HCT116 (cell line): ENCODE data around the gene ARHGEF12. TPM values are rescaled to one million over a fixed set of nuclear protein-coding genes. Genes with fewer than 3 reads are reported as not detected.

Experiments
- ATAC-seq: fragments of 200-7000 bp; cut with Tn5 transposase; 2 replicates; pipeline ENCODE4 v1.9.1; 2020; ENCODE audit warnings: mild to moderate bottlenecking, moderate library complexity
- BruUV-seq: library from RNA; stranded (reverse); fragments of 400-500 nt; replicated peaks from 2 replicates; lab custom pipeline; 2021; lab: Mats Ljungman, UMichigan
- CTCF ChIA-PET: fragments of 300-600 bp; sonication (Branson Sonifier 250); formaldehyde crosslinking; loops from one replicate; lab custom pipeline; 2021; ENCODE audit warnings: antibody characterized with exemption; lab: Charles Lee
- POLR2A ChIA-PET: fragments of 300-600, 350-600 bp; sonication (Branson Sonifier 250); formaldehyde crosslinking; loops from one replicate; lab custom pipeline; 2021; ENCODE audit warnings: antibody characterized with exemption; lab: Charles Lee
- RAD21 ChIA-PET, 2 experiments: fragments of 300-600 bp; sonication (Branson Sonifier 250); formaldehyde crosslinking; loops; one replicate each; lab custom pipeline; 2023; ENCODE audit warnings: low total read pairs in 2 of 2; ENCODE audit not compliant: uncharacterized antibody in 2 of 2, unreplicated experiment in 2 of 2, low non-redundant PET in 1 of 2; lab: Charles Lee
- DNase-seq: peaks from one replicate; pipeline ENCODE4 v3.0.0-alpha.2; 2010; ENCODE audit warnings: low read depth, low spot score
- H2AFZ ChIP-seq: fragments of 200-600 bp; shearing (Covaris generic), sonication (generic); 2 replicates; pipeline ENCODE4 v1.6.1; 2017; ENCODE audit warnings: low read depth, mixed run types, mixed read lengths, antibody characterized with exemption, low read length; ENCODE audit not compliant: poor library complexity, severe bottlenecking
- H3K27ac ChIP-seq: 2 replicates; pipeline ENCODE4 v1.5.1; 2012; ENCODE audit warnings: low read depth, low read length
- H3K27me3 ChIP-seq: fragments of 200-600 bp; sonication (generic); 2 replicates; pipeline ENCODE4 v1.6.1; 2016; ENCODE audit warnings: mixed run types, low read length, mixed read lengths; ENCODE audit not compliant: insufficient read depth
- H3K36me3 ChIP-seq, 2 experiments: fragments of 200-500 bp in 1 of 2; fragments of 200-600 bp in 1 of 2; sonication (Bioruptor generic) in 1 of 2; sonication (generic) in 1 of 2; 2 replicates each; pipeline versions ENCODE4 v1.5.1 to v1.6.1; 2014 to 2016; ENCODE audit warnings: low read length in 2 of 2, inconsistent platforms in 1 of 2, mixed read lengths in 1 of 2, mixed run types in 1 of 2; ENCODE audit not compliant: insufficient read depth in 2 of 2, control insufficient read depth in 1 of 2
- H3K4me1 ChIP-seq, 2 experiments: fragments of 200-600 bp in 1 of 2; sonication (generic) in 1 of 2; 2 replicates each; pipeline versions ENCODE4 v1.5.1 to v1.6.1; 2012 to 2017; ENCODE audit warnings: low read length in 2 of 2, inconsistent platforms in 1 of 2, mild to moderate bottlenecking in 1 of 2, mixed read lengths in 1 of 2, mixed run types in 1 of 2, moderate library complexity in 1 of 2; ENCODE audit not compliant: insufficient read depth in 2 of 2, control insufficient read depth in 1 of 2
- H3K4me2 ChIP-seq: fragments of 200-600 bp; sonication (generic); 2 replicates; pipeline ENCODE4 v1.6.1; 2017; ENCODE audit warnings: mixed run types, low read length, mixed read lengths
- H3K4me3 ChIP-seq, 2 experiments: fragments of 200-600 bp in 1 of 2; sonication (generic) in 1 of 2; replicated peaks in 1 of 2; 2 replicates each; pipeline ENCODE4 v1.5.1; 2011 to 2016; ENCODE audit warnings: low read length in 2 of 2, control low read depth in 1 of 2, low read depth in 1 of 2, mild to moderate bottlenecking in 1 of 2, mixed read lengths in 1 of 2, mixed run types in 1 of 2
- H3K79me2 ChIP-seq: fragments of 200-600 bp; sonication (generic); 2 replicates; pipeline ENCODE4 v1.6.1; 2017; ENCODE audit warnings: mild to moderate bottlenecking, mixed run types, low read length, moderate library complexity, mixed read lengths; ENCODE audit not compliant: insufficient read depth
- H3K9ac ChIP-seq: fragments of 200-600 bp; sonication (generic); 2 replicates; pipeline ENCODE4 v1.6.1; 2016; ENCODE audit warnings: low read length, mixed read lengths
- H3K9me2 ChIP-seq: fragments of 200-600 bp; sonication (generic), shearing (Covaris generic); 2 replicates; pipeline ENCODE4 v1.6.1; 2017; ENCODE audit warnings: mixed run types, mild to moderate bottlenecking, moderate library complexity; ENCODE audit not compliant: insufficient read depth
- H3K9me3 ChIP-seq, 2 experiments: fragments of 200-500 bp in 1 of 2; fragments of 200-600 bp in 1 of 2; sonication (Bioruptor generic) in 1 of 2; sonication (generic) in 1 of 2; 2 replicates each; pipeline ENCODE4 v1.6.1; 2014 to 2017; ENCODE audit warnings: low read length in 2 of 2, mixed read lengths in 2 of 2, inconsistent platforms in 1 of 2, low read depth in 1 of 2, mild to moderate bottlenecking in 1 of 2, mixed run types in 1 of 2, moderate library complexity in 1 of 2; ENCODE audit not compliant: control insufficient read depth in 1 of 2, insufficient read depth in 1 of 2
- H4K20me1 ChIP-seq: fragments of 200-600 bp; sonication (generic), shearing (Covaris generic); 2 replicates; pipeline ENCODE4 v1.6.1; 2017; ENCODE audit warnings: mixed run types, mild to moderate bottlenecking, moderate library complexity; ENCODE audit not compliant: insufficient read depth
- CEBPB ChIP-seq: IDR thresholded peaks from 2 replicates; pipeline ENCODE4 v1.6.1; 2012; ENCODE audit warnings: low read depth
- CTCF ChIP-seq, 3 experiments: fragments of 200-600 bp in 1 of 3; sonication (generic) in 1 of 3; IDR thresholded peaks in 2 of 3; conservative IDR thresholded peaks in 1 of 3; 2 replicates each; pipeline ENCODE4 v1.5.1; 2012 to 2017; ENCODE audit warnings: low read depth in 2 of 3, low read length in 2 of 3, antibody characterized with exemption in 1 of 3, borderline replicate concordance in 1 of 3, control low read depth in 1 of 3, mild to moderate bottlenecking in 1 of 3, mixed read lengths in 1 of 3, mixed run types in 1 of 3, moderate library complexity in 1 of 3; ENCODE audit not compliant: insufficient read depth in 1 of 3
- POLR2A ChIP-seq: IDR thresholded peaks from 2 replicates; pipeline ENCODE4 v1.7.0; 2011; ENCODE audit warnings: borderline replicate concordance; ENCODE audit not compliant: insufficient read depth, insufficient read length; ENCODE audit errors: extremely low read depth
- REST ChIP-seq: IDR thresholded peaks from 2 replicates; pipeline ENCODE4 v1.6.1; 2012; ENCODE audit warnings: low read depth
- TCF7L2 ChIP-seq: IDR thresholded peaks from 2 replicates; pipeline ENCODE4 v1.7.0; 2011; ENCODE audit warnings: borderline replicate concordance, inconsistent platforms; ENCODE audit not compliant: insufficient read depth, insufficient read length; ENCODE audit errors: extremely low read depth
- ZNF274 ChIP-seq: fragments of 200-500 bp; sonication (Bioruptor generic); IDR thresholded peaks from 2 replicates; pipeline ENCODE4 v1.6.1; 2014; ENCODE audit warnings: mild to moderate bottlenecking, low read depth, low read length, inconsistent platforms
- intact Hi-C: fragments of 100-400 bp; cut with micrococcal nuclease; formaldehyde crosslinking; loops from 2 replicates; pipeline ENCODE4 v1.10.0; 2022
- total RNA-seq: library from RNA; stranded (reverse); gene quantifications from one replicate; pipeline ENCODE4 v1.2.1, GENCODE V29; 2021; ENCODE audit not compliant: unreplicated experiment

ARHGEF12 gene
- total RNA-seq, 1 experiment from 2014 or later = 81.4 TPM

GRCh38 chr11:120385110-120385509 is 48.9 kb downstream of the ARHGEF12 start:
- Histone ChIP-seq H3K9me2 (no peaks in the 10 kb centered on the region), H4K20me1 (peaks cover 5% of the 10 kb centered on the region; the same call in 1 of the 2 replicates), H2AFZ (no peak overlapping the region), H3K4me3 (no peak overlapping the region), H3K27ac (no peak overlapping the region), H3K4me2 (no peak overlapping the region), H3K79me2 (peaks cover 98% of the 10 kb centered on the region), H3K36me3 (no peaks in the 10 kb centered on the region), H3K4me1 (peaks cover 0 to 5% of the 10 kb centered on the region in 2 experiments; a peak in 3 of 4 replicates), H3K27me3 (no peaks in the 10 kb centered on the region), H3K9me3 (no peaks in the 10 kb centered on the region), H3K9ac (no peak overlapping the region)
- ChIA-PET POLR2A (no interaction called here), RAD21 (no interaction called here), CTCF (no interaction called here)
- TF ChIP-seq REST = no peak
- TF ChIP-seq CEBPB = no peak
- TF ChIP-seq ZNF274 = no peak
- no peak for TF ChIP-seq CTCF (IDR thresholded peaks at IDR 0.05 in 2 of 3, conservative IDR thresholded peaks at IDR 0.05 in 1 of 3; ENCODE audit: borderline replicate concordance in 1 of 3, insufficient read depth in 1 of 3, low read depth in 2 of 3, low read length in 2 of 3)
- TF ChIP-seq TCF7L2 = no peak
- TF ChIP-seq POLR2A = no peak
- ATAC-seq = no peak
- DNase-seq = no peak
- intact Hi-C loops = no loop called here
- BruUV-seq = no TSS peak
